C4-2B (cell line): Measurements from ENCODE around the gene SEC16A.

Source experiments
- CTCF ChIP-seq: fragments of 450-650 bp; conservative IDR thresholded peaks from 2 replicates; pipeline ENCODE4 v1.5.1; 2017; ENCODE audit warnings: mild to moderate bottlenecking
- ZFX ChIP-seq: fragments of 450-650 bp; IDR thresholded peaks from 2 replicates; pipeline ENCODE4 v1.6.1; 2017

GRCh38 chr9:136499071-136499934 is 16.5 kb upstream of the SEC16A start:
- TF ChIP-seq CTCF: no peak
- no peak for TF ChIP-seq ZFX
